DMS53 treated with DMSO at 0.1 percent for 48 hours (cell line): ENCODE data around the gene BAG1.

ENCODE experiments used
- DNase-seq: peaks from one replicate; lab custom pipeline; 2025; ENCODE audit not compliant: unreplicated experiment; lab: John Stamatoyannopoulos, UW

The BAG1 gene

DNA sequence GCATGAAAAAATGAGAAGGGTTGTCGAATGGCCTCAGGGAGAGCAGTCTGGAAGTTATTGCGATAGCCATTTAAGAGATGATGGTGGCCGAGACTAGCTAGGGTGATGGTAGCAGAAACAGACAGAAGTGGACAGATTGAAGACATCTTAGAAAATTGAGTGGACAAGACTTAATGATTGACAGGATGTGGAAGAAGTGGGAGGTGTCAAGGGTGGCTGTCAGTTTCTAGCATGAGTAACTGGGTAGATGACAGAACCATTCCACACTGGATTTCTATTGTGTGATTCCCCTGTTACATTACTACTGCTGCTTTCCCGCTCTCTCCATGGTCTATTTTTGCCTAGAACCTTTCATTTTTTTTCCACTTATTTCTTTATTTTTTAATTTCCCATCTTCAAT lies 13.0 kb upstream of the BAG1 start:
- no peak for DNase-seq

DNA sequence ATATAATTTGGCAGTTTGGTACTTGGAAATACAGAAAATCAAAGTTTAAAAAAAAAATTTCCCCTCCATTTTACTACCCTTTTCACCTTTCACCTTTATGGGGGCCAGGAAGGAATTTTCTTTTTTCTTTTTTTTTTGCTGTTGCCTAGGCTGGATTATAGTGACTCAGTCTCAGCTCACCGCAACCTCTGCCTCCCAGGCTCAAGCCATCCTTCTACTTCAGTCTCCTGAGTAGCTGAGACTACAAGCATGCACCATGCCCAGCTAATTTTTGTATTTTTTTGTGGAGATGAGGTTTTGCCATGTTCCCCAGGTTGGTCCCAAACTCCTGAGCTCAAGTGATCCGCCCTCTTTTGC lies 9.4 kb upstream of the BAG1 start:
- no peak for DNase-seq

DNA sequence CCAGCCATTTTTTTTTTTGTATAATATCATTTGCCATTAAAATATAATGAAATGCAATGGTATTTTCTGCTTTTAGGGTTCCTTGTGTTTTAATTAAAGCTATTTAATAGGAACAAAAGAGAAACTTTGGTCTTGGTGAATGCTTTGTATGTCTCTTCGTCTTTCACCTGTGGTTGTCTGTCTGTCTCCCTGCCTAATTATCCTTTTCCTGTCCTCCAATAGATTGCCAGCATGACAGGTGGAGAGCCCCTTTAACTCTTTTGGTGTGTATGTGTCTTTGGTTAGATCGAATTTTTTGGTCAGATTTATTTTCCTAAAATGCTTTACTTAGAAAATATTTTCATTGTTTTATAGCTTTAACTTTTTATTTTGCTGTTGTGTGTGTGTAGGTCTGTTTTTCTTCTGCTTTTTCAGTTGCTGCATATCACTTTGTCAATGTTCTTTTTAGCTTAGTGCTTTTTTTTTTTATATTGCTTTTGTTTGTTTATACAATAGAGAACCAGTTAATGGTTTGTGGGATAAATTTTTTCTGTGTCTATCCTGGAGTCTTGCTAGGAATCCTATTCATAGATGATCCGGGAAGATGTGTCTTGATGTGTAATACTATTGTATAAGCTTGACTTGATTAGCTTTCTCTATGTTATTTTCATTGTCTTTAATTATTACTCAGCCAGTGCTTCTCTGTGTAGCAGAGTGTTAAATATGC lies 8.9 kb upstream of the BAG1 start:
- DNase-seq = no peak

DNA sequence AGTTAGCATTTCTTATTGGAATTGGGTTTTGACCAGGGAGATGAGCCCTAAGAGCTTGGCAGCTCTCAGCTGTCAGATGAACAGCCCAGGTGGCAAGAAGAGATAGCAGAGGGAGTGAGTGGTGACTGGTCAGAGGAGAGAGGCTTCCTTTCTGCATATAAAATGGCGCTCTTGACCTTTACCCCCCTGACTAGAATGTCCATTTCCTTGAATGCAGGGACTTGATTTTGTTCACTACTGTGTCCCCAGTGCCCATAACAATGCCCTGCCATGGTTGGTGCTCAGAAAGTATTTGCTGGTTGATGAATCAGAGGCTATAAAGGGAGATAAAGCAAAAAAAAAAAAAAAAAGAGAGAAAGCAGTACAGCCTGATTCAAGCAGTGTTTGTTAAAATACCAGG lies 7.6 kb upstream of the BAG1 start:
- DNase-seq = no peak

DNA sequence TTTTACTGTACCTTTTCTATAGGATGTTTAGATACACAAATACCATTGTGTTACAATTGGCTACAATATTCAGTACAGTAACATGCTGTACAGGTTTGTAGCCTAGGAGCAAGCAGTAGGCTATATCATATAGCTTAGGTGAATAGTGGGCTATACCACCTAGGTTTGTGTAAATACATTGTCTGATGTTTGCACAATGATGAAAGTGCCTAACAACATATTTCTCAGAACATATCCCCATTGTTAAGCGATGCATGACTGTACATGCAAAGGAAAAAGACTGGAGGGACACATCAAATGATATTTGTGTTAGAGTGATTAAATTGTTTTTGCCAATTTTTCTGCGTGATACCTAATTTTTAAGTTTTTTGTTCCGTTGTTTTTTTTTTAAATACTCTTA lies 5.6 kb upstream of the BAG1 start:
- DNase-seq = peak; percentile 41

DNA sequence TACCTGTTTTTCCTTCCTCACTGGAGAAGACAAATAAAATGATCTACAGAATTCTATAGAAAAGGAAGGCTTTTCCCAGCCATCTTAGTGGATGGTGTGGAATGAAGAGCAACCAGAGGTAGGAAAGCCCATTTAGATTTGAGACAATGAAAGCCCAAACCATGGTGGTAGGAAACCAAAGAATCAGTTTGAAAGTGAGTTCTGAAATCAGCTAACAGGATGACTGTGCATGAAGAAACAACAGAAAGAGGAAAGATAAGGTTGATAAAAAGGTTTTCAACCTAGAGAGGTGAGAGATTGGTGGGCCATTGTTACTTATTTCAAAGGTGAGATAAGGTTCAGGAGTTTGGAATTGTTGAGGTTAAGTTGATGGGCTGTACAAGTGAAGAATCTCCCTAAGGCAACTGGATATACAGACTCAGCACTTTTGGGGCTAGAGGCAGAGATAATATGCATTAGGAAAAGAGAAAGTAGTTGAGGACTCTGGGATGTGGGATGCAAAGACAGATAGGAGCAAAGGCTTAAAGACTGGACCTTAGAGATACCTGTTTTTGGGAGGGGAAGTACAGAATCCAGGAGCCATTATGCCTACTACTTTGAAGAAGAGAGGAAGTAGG lies 2.8 kb upstream of the BAG1 start:
- DNase-seq = no peak

DNA sequence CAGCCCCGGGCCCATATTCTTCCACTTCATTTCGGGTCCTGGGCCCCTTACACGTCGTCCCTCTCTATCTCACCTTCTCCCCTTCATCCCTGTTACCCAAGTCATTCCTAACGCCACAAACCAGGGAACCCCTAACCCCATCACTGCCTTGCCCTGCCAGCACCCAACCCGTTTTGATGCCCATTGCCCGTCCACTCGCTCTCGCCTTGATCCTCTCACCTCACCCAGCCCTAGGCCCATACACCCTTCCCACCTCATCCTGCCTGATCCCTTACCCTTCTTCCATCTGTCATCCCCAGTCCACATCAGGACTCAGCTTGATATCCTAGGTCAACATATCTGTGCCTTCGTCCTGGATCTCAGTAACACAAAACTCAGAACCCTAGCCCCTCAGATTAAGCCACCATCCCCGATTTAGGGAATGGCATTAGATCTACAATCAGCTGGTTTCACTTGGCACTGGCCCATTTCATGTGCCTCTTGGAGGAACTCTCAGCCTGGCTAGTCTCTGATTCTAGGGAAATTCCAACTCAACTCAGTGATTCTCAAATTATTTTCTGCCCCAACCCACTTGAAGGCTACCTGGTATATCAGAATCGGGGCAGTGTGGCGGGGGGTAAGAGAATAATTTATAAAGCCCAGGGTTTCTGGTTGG lies 830 bp upstream of the BAG1 start:
- DNase-seq = no peak

DNA sequence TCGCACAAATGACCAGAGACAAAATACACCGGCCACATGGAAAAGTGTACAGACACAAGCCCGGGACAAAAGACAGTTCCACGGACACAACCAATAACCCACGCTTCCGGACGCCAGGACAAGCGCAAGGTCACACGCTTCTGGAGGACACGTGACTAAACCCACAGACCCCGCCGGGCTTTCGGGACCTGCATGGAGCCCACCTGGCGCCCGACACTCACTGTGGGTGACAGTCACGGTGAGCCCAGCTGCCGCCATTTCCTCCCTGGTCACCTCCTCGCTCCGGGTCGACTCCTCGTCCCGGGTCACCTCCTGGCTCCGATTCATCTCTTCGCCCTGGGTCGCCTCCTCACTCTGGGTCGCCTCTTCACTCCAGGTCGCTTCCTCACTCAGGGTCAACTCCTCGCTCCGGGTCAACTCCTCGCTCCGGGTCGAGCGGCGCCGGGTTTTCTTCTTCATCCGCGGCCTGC lies 470 bp downstream of the BAG1 start:
- DNase-seq = no peak

DNA sequence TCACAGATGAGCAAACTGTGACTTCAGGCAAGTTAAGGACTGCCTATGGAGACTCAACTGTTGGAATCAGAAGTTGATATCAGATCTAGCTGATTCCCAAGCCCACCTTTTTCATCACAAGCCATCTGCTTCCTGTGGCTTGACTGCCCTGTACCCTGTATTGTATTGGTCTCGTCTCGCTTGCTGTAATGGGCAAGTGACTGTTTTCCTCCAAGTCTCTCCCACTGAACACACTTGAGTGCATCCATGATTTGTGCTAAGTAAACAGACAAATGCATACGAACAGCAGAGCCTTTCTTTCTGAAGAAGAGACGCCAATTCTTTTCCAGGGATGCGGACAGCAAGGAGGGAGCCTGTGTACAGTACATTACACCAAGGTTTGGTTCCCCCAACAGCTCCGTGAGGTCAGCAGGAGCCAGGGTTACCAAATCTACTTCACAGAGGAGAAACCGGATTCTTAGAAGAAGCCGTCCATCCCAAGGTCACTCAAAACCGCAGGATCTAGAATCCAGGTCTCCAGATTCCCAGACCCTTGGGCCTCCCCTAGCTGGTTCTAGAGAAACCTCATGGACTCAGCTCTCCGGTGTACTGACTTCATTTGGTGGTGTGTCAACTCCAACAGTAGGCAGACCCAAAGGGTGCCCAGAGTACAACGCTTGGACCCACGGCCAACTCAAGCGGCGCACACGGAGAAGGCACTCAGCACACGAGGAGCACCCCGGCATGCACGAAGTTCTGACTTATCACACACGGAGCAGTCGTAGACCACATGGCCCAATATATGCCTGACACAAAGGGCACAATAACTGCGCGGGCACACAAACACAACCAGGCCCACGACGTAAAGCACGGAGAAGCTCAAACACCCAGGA lies 1.1 kb downstream of the BAG1 start:
- no peak for DNase-seq

DNA sequence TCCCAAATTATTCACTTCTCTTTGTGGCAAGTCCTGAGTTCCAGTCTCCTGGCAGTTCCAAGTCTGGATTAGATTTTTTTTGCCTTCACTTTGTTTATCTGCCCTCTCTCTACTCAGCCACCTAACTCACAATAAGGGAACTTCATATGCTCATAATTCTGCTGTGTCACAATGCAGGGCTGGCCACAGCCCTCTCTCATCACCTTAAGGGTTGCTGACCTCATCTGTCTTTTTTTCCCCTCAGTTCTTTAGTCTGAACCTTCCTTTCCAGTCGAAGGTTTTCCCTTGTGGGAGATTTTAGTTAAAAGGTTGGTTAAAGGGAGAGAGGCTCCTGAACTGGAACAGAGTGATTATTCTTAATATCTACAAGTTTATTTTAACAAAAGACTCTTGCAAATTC lies 4.1 kb downstream of the BAG1 start:
- DNase-seq = no peak

DNA sequence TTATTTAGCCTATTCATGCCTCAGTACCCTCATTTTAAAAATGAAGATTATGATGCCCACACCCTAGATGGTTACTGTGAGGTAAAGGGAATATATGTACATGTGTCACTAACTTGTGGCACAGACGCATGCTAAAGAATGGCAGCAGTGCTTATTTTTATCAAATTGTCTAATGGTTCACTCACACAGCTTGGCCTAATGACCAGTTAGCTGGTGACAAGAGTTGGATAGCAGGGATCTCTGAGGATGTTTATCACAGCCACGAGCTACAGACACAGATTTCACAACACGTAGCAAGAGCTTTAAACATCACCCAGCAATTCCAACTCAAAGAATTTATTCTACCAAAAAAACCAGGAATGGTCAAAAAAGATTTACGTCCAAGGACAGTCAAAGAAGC lies 7.2 kb downstream of the BAG1 start:
- no peak for DNase-seq

DNA sequence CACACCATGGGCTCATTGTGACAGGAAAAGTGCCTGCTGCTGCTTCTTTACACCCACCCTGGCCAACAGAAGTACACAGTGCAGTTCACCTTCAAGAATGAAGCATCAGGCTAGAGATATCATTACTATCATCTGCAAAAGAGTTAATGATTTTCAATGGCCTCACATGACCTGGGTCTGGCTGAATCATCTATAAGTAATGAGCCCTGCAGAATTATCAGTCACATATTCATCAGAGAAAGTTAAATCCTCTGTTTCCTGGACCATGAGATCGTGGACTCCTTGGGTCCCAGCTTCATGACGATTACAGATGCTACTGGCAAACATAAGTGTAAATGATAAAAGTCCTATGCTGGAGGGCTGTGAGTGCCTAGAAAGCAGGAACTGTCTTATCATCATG lies 8.3 kb downstream of the BAG1 start:
- no peak for DNase-seq

DNA sequence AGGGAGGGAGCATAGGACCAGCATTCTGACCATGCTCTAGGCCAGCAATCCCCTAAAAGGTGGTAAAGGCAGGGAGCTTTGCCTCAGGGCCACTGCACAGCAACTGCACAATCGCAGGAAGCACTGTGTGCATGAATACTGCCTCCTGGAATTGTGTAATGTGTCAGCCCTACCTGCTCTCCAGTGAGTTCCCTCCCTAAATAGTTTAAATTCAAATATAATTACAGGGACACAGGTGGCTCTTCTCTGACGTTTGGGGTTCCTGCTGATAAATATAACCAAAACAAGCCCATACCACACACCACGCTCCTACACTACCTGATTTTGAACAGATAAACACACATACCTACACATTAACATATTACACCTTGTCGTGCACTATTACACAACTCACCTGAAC lies 9.0 kb downstream of the BAG1 start:
- no peak for DNase-seq

DNA sequence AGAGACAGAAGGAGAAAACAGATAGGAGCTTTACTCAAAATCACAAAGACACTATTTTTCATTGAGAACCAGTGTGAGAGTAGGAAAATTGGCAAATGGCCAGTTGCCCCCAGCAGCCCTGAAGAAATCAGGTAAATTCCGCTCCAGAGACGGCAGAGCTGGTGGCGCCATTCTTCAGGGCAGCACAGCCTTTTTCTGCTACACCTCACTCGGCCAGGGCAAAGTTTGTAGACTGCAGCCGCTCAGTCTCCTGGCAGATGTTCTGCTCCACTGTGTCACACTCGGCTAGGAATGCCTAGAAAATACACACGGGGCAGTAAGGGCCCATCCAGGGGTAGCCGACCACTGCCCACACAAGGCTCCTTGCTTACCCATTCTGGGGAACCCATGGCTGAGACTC lies 9.5 kb downstream of the BAG1 start:
- DNase-seq = no peak

DNA sequence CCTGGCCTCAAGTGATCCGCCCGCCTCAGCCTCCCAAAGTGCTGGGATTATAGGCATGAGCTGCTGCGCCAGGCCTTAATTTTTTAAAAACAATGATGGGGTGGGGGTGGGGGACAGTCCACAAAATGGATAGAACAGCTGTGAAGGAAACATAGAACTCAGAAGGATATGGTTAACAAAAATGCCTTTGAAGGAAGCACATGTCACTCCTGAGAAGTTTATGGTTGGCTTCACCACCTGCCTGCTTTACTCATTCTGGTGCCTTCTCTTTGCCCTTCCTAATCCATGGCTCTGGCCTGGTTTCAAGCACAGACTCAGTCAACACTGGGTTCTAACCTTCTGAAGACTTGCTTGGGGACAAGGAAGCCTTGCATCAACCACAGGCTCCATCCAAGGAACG lies 10.3 kb downstream of the BAG1 start:
- DNase-seq = no peak

DNA sequence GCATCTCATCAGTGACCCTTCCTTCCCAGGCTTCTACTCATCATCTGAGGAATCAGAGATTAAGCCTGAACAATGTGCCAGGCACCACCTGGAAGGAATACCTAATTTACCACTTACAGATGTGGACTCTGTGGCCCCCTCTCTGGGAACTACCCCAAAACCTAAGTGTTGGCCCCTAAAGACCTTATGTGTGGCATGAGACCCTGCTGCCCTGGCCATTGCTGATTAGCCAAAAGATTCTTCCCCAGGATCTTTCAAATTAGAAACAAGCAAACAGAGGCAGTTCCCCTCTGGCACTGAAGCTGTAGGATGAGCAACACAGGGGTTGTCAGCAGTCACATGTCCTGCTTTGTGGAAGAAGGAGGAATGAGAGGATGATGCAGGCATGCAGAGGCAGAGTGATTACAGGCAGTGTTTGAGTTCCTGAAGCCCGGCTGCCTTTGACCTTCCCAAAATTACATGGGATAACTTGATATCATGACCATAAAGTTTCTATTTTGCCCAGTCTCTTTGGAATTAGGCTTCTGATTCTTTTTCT lies 14.0 kb downstream of the BAG1 start:
- DNase-seq = no peak

DNA sequence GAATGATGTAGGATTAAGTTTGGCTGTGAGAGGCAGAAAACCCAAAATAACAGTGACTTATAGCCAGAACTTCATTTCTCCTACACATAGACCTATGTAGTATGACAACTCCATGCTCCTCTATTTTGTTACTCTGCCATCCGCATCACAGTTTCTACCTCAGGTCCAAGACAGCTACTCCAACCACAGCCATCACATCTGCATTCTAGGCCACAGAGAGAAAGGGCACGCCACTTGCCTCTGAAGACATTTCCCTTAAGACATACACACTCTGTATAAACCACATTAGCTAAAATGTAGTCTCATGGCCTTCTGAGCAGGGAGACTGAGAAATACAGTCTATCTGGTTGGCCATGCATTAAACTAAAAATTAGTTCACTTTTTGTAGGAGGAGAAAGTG lies 14.5 kb downstream of the BAG1 start:
- DNase-seq = no peak

DNA sequence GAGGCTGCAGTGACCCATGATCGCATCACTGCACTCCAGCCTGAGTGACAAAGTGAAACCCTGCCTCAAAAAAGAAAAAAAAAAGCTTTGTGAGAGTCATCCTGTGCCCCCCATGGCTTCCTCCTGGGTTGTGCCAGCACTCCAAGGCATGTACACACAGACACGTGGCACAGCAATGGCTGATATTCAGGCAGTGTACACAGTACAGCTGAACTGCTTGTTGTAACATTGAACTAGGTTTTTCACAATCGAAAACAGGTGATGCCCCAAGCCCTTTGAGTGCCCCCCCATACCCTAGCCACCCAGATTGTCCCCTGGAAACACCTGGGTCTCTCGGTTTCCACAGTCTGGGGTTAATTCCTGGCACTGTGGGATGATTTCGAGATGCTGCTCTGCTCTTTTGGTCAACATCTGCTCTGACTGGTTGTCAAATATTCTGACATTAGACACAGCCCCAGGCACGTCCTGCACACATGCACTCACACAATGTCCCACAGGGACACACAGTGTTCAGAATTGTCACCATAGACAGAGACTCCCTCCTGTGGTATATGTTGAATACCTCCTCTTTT lies 15.3 kb downstream of the BAG1 start:
- no peak for DNase-seq

DNA sequence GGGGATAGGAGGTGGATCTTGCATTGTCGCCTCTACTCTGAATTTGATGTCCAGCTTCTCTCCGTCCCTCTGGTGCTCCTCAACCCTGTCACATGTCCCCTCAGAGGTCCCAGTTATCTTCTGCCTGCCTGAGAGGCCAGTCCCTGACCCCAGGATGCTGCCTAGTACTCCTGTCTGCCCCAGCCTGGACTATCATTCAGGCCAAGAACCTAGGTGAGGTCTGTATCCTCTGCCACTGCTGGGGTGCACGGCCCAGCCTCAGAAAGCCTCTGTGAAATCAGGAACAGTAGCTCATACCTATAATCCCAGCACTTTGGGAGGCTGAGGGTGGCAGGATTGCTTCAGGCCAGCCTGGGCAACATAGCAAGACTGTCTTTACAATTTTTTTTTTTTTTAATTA lies 15.9 kb downstream of the BAG1 start:
- DNase-seq = no peak

DNA sequence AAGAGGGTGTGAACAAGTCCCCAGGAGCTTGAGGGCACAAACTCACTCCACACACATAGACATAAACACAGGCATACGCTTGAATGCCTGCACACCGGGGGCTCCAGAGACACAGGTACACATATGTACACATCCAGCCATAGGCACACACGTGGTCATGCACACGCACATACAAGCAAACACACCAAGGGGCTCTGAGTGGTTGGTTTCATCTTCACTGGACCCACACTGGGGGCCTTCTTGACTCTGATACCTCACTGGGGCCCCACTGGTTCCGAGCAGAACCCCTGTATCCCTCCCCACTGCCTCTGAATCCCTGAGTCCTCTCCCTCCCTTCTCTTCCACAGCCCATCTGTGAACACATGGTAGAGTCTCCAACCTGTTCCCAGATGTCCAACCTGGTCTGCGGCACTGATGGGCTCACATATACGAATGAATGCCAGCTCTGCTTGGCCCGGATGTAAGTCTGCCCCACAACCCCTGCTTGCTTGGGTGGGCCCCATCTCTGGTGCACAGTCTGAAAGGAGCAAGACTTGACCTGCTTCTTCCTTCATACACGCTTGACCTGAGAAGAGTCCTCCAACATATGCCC lies 18.1 kb downstream of the BAG1 start:
- no peak for DNase-seq

DNA sequence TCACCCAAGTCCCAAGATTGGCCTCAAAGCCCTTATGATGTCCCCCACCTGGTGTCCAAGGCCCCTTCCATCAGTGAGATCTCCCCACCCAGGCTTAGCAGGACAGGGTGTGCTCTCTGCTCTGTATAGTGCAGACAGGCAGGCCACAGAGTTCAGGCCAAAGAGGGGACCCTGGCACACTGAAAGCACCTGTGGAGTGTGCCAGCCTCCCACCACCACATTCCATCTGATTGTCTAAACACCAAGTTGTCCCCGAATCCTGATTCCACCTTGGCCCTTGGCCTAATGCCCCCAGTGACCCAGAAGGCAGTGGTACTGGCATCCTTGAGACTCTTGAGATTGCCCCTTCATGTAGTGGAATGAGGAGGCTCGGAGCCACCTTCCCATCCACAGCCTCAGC lies 19.2 kb downstream of the BAG1 start:
- no peak for DNase-seq
